SKM-1 treated with dmso at 0.1 percent for 144 hours (cell line): Measurements from ENCODE around the gene CLEC4E.
"Not testable (repeated sequence)": the region's sequence is repeated elsewhere in the genome, so short reads cannot be mapped to it uniquely, and the experiment has no call there.

Experiments used
- DNase-seq: peaks from one replicate; lab custom pipeline; 2025; ENCODE audit not compliant: unreplicated experiment; lab: John Stamatoyannopoulos, UW

Gene CLEC4E

DNA sequence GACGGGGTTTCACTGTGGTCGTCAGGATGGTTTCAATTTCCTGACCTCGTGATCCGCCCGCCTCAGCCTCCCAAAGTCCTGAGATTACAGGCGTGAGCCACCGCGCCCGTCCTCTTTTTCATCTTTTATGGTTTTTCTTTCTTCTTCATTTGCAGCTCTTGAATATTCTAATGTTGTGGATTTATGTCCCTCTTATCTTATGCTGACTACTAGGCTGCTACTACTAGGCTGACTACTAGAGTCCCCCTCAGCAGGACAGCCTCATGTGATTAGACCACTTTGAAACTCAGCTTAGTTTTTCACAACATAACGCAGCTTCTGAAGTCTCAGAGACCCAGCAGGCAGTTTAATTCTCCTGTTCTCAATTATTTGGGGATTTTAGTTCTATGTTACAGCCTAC is 857 bp upstream of the CLEC4E start:
- no peak for DNase-seq

DNA sequence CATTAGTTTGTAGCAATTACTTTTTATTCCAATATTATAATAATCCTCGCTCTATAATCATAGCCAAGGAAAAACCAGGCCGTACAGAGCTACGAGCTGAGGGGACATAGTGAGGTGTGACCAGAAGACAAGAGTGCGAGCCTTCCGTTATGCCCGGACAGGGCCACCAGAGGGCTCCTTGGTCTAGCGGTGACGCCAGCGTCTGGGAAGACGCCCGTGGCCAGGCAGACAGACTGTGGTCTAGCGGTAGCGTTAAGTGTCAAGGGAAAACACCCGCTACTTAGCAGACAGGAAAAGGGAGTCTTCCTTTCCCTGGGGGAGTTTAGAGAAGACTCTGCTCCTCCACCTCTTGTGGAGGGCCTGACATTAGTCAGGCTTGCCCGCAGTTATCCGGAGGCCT is 2.9 kb downstream of the CLEC4E start:
- DNase-seq = not testable (repeated sequence)

DNA sequence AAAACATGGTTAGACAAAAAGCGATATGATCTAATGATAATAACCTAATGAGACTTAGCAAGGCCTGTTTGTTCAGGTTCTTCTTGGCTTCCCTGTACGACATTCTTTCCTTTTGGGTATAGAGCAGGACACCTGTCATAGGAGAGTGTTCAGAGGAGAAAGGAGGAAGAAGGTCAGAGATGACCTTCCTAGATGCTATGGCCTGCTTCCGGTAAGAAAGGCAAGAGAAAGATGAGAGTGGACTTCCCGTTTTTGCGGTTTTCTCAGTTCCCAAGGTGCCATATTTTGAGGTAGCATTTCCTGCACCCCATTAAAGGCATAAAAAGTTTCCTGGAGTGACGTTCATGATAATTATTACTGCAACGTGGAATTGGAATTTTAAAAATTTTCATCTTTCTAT is 8.7 kb downstream of the CLEC4E start:
- no peak for DNase-seq

DNA sequence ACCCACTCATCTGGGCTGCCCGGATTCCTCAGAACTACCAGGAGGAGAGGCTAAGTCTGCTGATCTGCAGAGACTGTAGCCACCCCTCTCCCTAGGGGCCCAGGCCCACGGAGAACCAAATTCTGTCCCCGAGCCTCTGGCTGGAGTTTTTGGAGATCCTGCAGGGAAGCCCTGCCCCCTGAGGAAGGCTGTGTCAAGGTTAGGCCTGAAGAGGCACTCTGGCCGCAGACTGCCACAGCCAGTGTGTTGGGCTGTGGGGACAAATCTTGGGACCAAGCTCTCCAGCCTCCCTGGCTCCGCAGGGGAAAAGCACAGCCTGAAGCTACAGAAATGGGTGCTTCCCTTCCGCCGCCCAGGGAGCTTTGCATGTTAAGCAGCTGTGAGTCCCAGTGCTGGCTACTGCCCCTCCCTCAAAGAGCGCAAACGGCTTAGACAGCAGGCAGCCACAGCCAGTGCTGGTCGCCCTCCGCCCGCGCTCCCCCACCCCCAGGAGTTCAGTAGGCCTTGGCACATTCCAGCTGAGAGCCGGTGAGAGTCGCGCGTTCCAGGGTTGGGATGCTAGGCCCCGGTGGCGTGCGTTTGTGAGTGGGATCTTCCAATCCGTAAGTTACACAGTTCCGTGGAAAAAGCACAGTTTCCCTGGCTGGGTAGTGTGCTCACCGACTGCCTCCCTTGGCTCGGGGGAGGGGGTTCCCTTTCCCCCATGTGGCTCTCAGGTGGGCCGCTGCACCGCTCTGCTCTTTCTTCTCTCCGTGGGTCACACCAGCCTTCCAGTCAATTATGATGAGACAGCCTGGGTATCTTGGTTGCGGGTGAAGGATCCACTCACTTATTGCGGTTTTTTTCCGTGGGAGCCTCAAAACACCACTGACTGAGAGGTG is 13.2 kb downstream of the CLEC4E start:
- no peak for DNase-seq

DNA sequence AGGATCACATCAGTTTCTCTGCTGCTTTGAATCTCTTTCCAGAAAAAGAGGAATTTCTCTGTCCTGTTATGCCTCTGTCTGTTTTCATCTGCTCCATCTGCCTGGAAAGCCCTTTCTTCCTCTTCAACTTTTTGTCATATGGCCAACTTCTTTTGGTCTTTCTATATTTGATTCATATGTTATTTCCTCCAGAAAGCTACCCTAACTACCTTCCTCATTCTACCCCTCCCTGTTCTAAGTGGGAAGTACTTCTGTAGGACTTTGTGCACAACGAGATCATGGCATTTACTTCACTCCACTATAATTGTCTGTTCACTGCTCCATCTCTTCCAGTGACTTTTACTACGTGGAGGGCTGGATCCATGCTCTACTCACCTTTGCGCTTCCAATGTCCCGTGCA is 21.5 kb downstream of the CLEC4E start:
- no peak for DNase-seq

DNA sequence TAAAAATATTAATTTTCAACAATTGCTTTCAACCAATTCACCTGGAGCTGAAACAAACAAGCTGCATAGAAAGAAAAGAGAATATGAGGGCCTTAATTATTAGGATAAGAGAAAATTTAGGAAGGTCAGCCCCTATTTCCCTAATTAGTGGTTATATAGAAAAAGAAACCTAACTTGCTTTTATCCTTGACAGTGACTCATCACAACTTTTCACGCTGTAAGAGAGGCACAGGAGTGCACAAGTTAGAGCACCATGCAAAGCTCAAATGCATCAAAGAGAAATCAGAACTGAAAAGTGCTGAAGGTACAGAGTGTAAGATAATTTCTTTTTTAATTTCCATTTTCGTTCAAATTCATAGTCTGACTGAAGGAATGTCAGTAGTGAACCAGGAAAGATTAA is 22.7 kb downstream of the CLEC4E start:
- no peak for DNase-seq

DNA sequence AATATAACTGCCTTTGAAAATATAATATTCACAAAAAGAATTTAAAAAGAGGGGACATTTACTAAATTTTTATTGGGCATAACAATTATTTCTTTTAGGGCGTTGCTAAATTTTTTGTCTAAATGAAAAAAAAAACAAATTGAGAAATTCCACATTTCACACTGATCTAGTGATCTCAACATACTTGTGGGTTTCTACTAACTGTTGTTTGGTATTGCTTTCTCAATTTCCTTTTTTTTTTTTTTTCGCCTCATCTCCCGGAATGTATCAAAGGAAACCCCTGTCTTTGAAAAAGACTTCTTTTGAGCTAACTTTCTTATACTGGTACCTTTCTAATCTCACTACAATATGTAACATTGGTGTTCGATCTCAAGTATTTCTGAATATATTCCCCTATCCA is 27.4 kb downstream of the CLEC4E start, which contains the start of gene CLEC4D:
TSS of gene CLEC4D (plus strand) at position 248 of the 400 bp plus-strand sequence. CDS start 230 bp downstream, outside the sequence.
- DNase-seq = no peak

DNA sequence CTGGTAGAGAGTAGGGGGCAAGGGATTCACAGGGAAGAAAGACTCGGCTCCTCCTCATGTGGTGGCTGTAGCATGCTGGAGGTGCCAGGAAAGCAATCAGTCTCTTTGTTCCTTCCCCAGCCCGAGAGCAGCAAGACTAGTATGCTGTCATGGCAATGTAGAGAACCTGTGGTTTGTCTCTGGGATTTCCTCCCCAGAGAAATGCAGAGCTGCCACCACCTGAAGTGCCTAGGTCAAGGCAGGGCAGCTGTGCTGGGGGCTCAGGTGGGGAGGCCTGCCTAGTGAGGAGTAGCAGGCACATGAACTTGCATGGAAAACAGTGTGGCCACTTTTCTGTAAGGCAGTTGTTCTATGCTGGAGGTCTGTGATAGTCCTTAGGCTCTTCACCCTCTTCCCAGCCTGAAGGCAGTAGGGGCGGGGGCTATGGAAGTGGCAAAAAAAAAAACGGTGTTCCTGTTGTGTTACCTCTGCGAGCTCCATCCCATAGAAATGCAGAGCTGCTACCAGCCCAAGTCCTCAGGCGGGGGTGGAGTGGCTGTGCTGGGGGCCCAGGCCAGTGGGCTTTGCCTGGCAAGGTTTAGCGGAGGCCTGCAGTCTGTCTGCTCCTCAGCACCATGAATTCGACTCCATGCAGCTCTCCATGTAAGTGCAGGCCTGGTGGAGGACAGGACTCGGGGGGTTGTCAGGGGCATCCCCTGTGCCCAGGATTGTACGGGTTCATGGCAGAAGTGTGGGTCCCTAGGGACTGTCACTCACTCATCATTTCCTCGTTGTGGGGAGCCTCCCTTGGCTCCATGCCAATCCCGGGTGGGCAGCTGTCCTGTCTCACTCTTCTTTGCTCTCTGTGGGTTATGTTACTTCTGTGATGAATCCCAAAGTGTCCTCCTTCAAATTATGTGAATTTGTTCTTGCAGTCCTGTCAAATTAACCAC is 31.5 kb downstream of the CLEC4E start:
- DNase-seq = no peak

DNA sequence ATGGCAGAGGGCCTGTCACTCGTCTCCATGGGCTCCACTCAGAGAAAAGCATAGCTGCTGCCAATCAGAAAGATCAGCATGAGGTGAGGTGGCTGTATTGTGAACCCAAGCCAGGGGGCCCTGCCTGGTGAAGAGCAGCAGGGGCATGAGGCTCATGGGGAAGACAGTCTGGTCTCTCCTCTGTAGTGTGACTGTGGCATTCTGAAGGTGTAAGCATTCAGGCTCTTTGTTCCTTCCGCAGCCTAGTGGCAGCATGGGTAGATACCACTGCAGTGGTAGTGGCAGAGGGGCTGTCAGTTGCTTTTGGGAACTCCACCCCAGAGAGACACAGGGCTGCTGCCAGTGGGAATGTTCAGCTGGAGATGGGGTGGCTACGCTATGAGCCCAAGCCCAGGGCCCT is 32.5 kb downstream of the CLEC4E start:
- no peak for DNase-seq

DNA sequence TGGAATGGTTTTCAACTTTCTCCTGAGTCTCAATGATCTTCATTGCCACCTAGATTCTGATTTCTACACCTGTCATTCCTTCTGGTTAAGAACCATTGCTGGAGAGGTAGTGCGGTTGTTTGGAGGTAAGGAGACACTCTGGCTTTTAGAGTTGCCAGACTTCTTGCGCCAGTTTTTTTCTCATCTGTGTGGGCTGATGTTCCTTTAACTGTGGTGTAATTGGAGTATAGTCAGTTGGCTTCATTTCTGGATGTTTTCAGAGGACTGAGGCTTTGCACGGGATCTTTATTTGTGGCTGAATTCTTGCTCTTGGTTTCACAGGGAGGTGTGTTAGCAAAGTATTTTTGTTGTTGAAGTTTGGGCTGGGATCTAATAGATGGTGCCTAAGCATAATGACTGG is 33.1 kb downstream of the CLEC4E start:
- no peak for DNase-seq

DNA sequence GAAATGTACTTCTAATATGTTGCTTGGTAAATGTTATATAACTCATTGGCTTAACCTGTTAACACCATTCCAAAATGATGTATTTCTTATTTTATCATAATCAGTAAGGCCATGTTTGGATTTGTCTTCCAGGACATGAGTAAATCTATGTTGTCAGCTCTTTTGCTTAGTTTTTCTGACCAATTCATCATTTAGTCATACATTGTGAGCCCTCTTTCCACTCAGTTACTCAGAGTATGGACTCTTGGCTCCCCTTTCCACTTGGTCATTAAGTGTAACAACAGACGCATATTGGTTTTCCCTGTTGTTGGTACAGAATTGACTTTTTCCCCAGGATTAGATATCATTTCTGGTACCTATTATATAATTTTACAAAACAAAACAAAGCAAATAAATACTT is 36.4 kb downstream of the CLEC4E start:
- no peak for DNase-seq

DNA sequence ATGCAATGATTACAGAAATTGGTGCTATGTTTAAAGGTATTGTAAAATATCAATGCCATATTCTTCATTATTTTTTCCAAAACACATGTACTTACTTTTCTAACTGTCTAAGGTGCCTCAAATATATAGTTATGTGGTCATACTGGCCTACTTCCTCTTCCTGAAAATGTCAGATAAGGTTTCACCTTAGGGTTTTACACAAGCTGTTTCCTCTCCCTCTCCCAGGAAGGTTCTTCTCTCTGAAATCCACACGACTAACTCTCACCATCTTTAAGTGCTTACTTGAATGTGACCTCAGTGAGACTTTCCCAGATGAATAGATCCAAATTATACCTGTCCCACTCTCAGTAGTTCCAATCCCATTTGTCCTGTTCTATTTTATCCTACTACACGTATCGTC is 39.0 kb downstream of the CLEC4E start:
- peak; percentile 8 for DNase-seq

DNA sequence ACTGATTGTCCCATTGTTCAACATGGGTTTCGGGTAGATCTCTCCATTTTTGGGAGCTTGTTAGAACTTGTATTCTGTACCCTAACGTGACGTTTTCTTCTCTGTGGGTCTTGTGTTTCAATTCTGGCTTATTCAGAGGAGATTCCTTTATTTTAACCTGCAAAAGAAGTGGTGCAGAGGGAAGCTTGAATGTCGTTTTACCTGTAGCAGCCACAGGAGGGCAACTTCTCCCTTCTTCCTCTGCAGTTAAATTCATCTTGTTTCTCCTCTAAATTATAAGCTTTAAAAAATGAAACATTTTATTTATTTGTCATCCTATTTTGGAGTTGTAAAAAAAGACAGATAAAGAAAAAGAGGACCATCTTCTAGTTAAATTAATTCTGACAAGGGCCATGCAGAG is 41.1 kb downstream of the CLEC4E start:
- no peak for DNase-seq

DNA sequence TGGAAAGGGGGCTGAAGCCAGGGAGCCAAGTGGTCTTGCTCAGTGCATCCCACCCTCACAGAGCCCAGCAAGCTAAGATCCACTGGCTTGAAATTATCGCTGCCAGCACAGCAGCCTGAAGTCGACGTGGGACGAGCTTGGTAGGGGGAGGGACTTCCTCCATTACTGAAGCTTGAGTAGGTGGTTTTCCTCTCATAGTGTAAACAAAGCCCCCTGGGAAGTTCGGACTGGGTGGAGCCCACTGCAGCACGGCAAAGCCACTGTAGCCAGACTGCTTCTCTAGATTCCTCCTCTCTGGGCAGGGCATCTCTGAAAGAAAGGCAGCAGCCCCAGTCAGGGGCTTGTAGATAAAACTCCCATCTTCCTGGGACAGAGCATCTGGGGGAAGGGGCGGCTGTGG is 44.6 kb downstream of the CLEC4E start:
- not testable (repeated sequence) for DNase-seq

DNA sequence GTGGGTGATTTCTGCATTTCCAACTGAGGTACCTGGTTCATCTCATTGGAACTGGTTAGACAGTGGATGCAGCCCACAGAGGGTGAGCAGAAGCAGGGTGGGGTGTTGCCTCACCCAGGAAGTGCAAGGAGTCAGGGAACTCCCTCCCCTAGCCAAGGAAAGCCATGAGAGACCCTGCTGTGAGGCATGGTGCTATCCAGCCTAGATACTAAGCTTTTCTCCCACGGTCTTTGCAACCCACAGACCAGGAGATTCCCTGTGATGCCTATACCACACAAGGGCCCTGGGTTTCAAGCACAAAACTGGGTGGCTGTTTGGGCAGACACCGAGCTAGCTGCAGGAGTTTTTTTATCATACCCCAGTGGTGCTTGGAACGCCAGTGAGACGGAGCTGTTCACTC is 45.0 kb downstream of the CLEC4E start:
- not testable (repeated sequence) for DNase-seq

DNA sequence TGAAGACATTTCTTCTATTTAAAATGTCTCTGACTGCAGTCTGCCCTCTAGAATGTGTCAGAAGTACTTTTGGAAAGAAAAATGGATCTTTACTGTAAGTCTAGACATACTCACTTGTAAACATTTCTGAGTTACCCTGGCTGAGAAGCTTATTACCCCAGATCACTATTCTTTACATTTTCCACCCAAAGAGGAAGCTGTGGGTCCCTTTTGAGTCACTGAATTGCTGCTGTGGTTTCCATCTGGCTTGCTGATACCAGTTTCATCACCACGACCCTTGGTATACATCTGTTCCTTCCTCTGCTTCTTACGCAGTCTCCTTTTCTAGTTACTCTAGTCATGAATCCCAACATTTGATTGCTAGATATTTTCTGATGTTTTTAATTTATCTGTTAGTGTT is 47.6 kb downstream of the CLEC4E start:
- DNase-seq = peak; percentile 59

DNA sequence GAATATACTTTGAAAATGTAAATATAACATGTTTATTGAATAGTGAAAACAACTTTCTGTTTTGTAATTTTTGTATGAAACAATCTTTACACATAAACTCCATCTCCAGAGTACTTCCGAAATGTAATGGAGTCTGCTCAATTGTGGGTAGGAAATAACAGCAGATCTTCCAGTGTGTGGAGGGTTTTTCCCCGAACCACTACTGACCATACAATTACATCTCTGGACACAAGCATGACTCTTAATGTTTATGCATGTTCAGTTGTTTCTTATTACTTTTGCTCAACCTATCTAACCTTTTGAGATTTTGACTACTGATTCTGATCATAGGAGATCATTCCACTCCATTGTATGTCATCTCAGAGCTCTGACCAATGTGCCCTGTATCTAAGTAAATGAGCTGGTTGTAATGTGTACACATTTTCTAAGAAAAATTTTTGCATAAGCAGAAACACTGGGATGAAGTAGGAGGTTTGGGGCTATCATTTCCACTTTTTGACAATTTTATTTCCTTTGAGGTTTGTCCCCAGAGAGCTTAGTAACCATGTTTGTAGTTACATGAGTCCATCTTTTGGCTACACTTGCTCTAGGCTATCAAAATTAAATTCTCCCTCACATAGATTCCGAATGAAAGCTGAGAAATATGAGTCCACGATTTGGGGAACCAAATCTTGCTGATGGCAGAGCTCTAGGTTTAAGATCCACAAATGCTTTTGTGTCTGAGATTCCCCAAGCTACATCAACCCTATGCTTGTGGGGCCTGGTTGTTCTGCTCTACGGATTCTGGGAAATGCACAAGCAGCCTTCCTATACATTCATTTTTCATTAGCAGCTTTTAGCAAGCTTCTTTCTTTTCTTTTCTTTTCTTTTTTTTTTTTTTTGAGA is 48.8 kb downstream of the CLEC4E start:
- DNase-seq = no peak
